Panc1 (cell line): ENCODE measurements around the gene UGT1A10. TPM values are rescaled to one million over a fixed set of nuclear protein-coding genes. Genes with fewer than 3 reads are reported as not detected.

ENCODE experiments used
- ATAC-seq: fragments of 200-7000 bp; cut with Tn5 transposase; 2 replicates; pipeline ENCODE4 v1.9.1; 2020; ENCODE audit warnings: mild to moderate bottlenecking, moderate library complexity
- BruUV-seq: library from RNA; stranded (reverse); fragments of 400-500 nt; replicated peaks from 2 replicates; lab custom pipeline; 2021; lab: Mats Ljungman, UMichigan
- CTCF ChIA-PET: fragments of 300-600 bp; sonication (Branson Sonifier 250); formaldehyde crosslinking; loops from one replicate; lab custom pipeline; 2022; ENCODE audit warnings: antibody characterized with exemption; lab: Charles Lee
- POLR2A ChIA-PET: fragments of 300-600 bp; sonication (Branson Sonifier 250); formaldehyde crosslinking; loops from one replicate; lab custom pipeline; 2022; ENCODE audit warnings: antibody characterized with exemption; lab: Charles Lee
- DNase-seq: peaks from one replicate; pipeline ENCODE4 v3.0.0-alpha.2; 2010; ENCODE audit warnings: low read depth, low spot score
- H3K27ac ChIP-seq: 2 replicates; pipeline ENCODE4 v1.5.1; 2011; ENCODE audit warnings: mild to moderate bottlenecking, low read length, inconsistent platforms
- H3K27me3 ChIP-seq: fragments of 200-500 bp; sonication (Bioruptor generic); 2 replicates; pipeline ENCODE4 v1.6.0; 2014; ENCODE audit warnings: low read length, inconsistent platforms; ENCODE audit not compliant: control insufficient read depth, insufficient read depth
- H3K36me3 ChIP-seq: fragments of 200-500 bp; sonication (Bioruptor generic); 2 replicates; pipeline ENCODE4 v1.5.1; 2014; ENCODE audit warnings: inconsistent platforms, mild to moderate bottlenecking, low read length, moderate library complexity; ENCODE audit not compliant: control insufficient read depth, insufficient read depth
- H3K4me1 ChIP-seq: 2 replicates; pipeline ENCODE4 v1.5.1; 2011; ENCODE audit warnings: inconsistent platforms, mild to moderate bottlenecking, low read length, moderate library complexity; ENCODE audit not compliant: control insufficient read depth, insufficient read depth
- H3K4me3 ChIP-seq, 2 experiments: 2 replicates each; pipeline ENCODE4 v1.5.1; 2011 to 2012; ENCODE audit warnings: low read depth in 2 of 2, low read length in 2 of 2, mild to moderate bottlenecking in 2 of 2, inconsistent platforms in 1 of 2, moderate library complexity in 1 of 2
- H3K9me3 ChIP-seq: fragments of 200-500 bp; sonication (Bioruptor generic); 2 replicates; pipeline ENCODE4 v1.5.1; 2014; ENCODE audit warnings: low read depth, mild to moderate bottlenecking, inconsistent platforms, low read length, moderate library complexity; ENCODE audit not compliant: control insufficient read depth, insufficient read depth
- POLR2AphosphoS5 ChIP-seq: IDR thresholded peaks from 2 replicates; pipeline ENCODE4 v1.6.1; 2012; ENCODE audit warnings: mild to moderate bottlenecking, low read depth, low read length, moderate library complexity
- REST ChIP-seq, 2 experiments: IDR thresholded peaks; 2 replicates each; pipeline ENCODE4 v1.6.1; 2011 to 2012; ENCODE audit warnings: low read depth in 2 of 2, control low read depth in 1 of 2, low read length in 1 of 2, mild to moderate bottlenecking in 1 of 2, moderate library complexity in 1 of 2; ENCODE audit not compliant: insufficient read depth in 1 of 2
- SIN3A ChIP-seq: IDR thresholded peaks from 2 replicates; pipeline ENCODE4 v1.6.1; 2012; ENCODE audit warnings: low read depth, mild to moderate bottlenecking, low read length, moderate library complexity, borderline replicate concordance; ENCODE audit not compliant: insufficient read depth
- TCF7L2 ChIP-seq: IDR thresholded peaks from 2 replicates; pipeline ENCODE4 v1.6.1; 2011; ENCODE audit warnings: mild to moderate bottlenecking, low read depth, low read length, inconsistent platforms
- in situ Hi-C: cut with HindIII; loops from 2 replicates; pipeline ENCODE4 v1.10.0; 2016; ENCODE audit warnings: low sequenced_read_pairs, low pct_unique_long_range_greater_than_20kb
- intact Hi-C: fragments of 100-400 bp; cut with micrococcal nuclease; formaldehyde crosslinking; loops from one replicate; pipeline ENCODE4 v1.10.0; 2022; ENCODE audit not compliant: unreplicated experiment
- total RNA-seq: library from RNA; stranded (reverse); gene quantifications from one replicate; pipeline ENCODE4 v1.2.1, GENCODE V29; 2021; ENCODE audit not compliant: unreplicated experiment
- TF ChIP-seq, protein P1 (sequence below): fragments of 450-650 bp; IDR thresholded peaks from 2 replicates; pipeline ENCODE4 v1.5.1; 2017; ENCODE audit warnings: mild to moderate bottlenecking

UGT1A10 gene
- total RNA-seq, 1 experiment from 2014 or later, result not detected

DNA sequence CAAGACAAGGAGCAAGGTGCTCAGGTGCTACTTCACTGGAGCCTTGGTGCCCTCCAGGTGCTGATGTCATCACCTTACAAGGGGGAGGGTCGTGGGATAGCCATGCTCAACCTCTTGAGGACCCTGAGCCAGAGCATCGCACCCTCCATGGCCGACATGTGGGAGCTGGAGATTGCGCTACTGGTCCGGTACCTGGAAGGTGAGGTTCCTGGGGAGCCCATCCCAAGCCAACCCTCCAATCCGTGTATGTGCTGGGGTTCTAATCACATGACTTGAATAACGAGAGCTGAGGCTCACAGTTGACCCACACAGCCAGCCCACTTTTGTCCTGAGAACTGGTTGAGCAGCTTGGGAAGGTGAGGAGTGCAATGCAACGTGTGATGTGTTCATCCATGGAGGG, 167.7 kb downstream of the UGT1A10 start:
- H3K27ac ChIP-seq, result no peak overlapping the region

DNA sequence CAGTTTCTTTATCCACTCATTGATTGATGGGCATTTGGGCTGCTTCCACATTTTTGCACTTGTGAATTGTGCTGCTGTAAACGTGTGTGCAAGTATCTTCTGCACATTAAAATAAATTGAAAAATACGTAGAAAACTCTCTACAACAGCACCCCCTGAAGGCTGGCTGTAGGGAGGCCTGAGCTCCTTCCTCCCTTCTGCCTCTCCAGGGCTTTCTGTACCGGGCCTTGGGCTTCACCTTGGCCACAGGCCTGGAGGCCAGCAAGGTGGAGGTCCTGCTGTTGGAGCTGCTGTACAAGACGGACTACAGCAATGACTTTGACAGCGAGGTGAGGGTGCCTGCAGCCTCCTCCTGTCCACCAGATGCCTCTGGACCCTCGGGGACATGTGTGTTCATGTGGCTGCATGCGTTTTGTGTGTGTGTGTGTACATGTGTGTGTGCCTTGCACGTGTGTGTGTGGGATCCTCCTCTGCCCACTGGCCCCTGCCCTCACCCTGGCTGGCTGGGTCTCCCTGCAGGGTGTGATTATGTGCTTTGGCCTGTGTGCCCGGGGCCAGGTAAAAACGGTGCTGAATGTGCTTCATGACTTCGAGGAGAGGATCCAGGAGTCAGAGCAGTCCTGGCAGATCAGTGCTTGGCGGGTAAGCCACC, 171.1 kb downstream of the UGT1A10 start:
- H3K27ac ChIP-seq, result no peak overlapping the region
- no peak overlapping the region for H3K4me3 ChIP-seq
- no peak for ATAC-seq
- in situ Hi-C loops, result no loop called here
- no peaks in the 10 kb centered on the region for H3K9me3 ChIP-seq
- no peak for TF ChIP-seq POLR2AphosphoS5
- no peaks in the 10 kb centered on the region for H3K4me1 ChIP-seq
- DNase-seq, result no peak
- ChIA-PET POLR2A (no interaction called here), CTCF (no interaction called here)
- no TSS peak for BruUV-seq
- H3K36me3 ChIP-seq, result no peaks in the 10 kb centered on the region
- H3K27me3 ChIP-seq, result no peaks in the 10 kb centered on the region; the same call in 1 of the 2 replicates
- intact Hi-C loops, result no loop called here

More for the DNA sequence above, 167.7 kb downstream of the UGT1A10 start:
- intact Hi-C loops (no loop called here), in situ Hi-C loops (no loop called here)
- no peaks in the 10 kb centered on the region for H3K4me1 ChIP-seq
- DNase-seq, result no peak
- no TSS peak for BruUV-seq
- CTCF ChIA-PET, result no interaction called here
- POLR2A ChIA-PET, result no interaction called here
- no peak overlapping the region for H3K4me3 ChIP-seq
- no peaks in the 10 kb centered on the region for H3K36me3 ChIP-seq
- H3K27me3 ChIP-seq, result no peaks in the 10 kb centered on the region; the same call in 1 of the 2 replicates
- no peak for TF ChIP-seq SIN3A
- TF ChIP-seq POLR2AphosphoS5, result no peak
- TF ChIP-seq, protein P1, sequence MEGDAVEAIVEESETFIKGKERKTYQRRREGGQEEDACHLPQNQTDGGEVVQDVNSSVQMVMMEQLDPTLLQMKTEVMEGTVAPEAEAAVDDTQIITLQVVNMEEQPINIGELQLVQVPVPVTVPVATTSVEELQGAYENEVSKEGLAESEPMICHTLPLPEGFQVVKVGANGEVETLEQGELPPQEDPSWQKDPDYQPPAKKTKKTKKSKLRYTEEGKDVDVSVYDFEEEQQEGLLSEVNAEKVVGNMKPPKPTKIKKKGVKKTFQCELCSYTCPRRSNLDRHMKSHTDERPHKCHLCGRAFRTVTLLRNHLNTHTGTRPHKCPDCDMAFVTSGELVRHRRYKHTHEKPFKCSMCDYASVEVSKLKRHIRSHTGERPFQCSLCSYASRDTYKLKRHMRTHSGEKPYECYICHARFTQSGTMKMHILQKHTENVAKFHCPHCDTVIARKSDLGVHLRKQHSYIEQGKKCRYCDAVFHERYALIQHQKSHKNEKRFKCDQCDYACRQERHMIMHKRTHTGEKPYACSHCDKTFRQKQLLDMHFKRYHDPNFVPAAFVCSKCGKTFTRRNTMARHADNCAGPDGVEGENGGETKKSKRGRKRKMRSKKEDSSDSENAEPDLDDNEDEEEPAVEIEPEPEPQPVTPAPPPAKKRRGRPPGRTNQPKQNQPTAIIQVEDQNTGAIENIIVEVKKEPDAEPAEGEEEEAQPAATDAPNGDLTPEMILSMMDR, result no peak
- TF ChIP-seq TCF7L2, result no peak
- TF ChIP-seq REST (IDR thresholded peaks at IDR 0.05; ENCODE audit: insufficient read depth in 1 of 2, low read depth in 2 of 2, low read length in 1 of 2), result no peak
- no peaks in the 10 kb centered on the region for H3K9me3 ChIP-seq
- no peak for ATAC-seq
